SK-N-SH (cell line): ENCODE measurements around the gene AFF3.

ENCODE experiments used
- EZH2phosphoT487 ChIP-seq: fragments of 200-600 bp; sonication (generic); IDR thresholded peaks from 2 replicates; pipeline ENCODE4 v1.6.1; 2017; ENCODE audit warnings: low read depth, mixed run types, mild to moderate bottlenecking, antibody characterized with exemption, moderate library complexity, borderline replicate concordance
- FOSL2 ChIP-seq: IDR thresholded peaks from 2 replicates; pipeline ENCODE4 v1.4.0; 2012; ENCODE audit warnings: low read depth, mild to moderate bottlenecking, moderate library complexity, borderline replicate concordance
- FOXM1 ChIP-seq: IDR thresholded peaks from 2 replicates; pipeline ENCODE4 v1.4.0; 2012; ENCODE audit warnings: low read depth, mild to moderate bottlenecking
- MXI1 ChIP-seq: IDR thresholded peaks from 2 replicates; pipeline ENCODE4 v1.6.1; 2012; ENCODE audit warnings: mild to moderate bottlenecking, low read depth, low read length, improper control_type of control experiment
- POLR2AphosphoS5 ChIP-seq: IDR thresholded peaks from 2 replicates; pipeline ENCODE4 v1.6.1; 2012; ENCODE audit warnings: low read depth, low read length
- RAD21 ChIP-seq: IDR thresholded peaks from 2 replicates; pipeline ENCODE4 v1.6.1; 2012; ENCODE audit warnings: mild to moderate bottlenecking, low read length
- TAF1 ChIP-seq: IDR thresholded peaks from 2 replicates; pipeline ENCODE4 v1.6.1; 2012; ENCODE audit warnings: low read depth, mild to moderate bottlenecking, low read length, moderate library complexity, borderline replicate concordance
- TF ChIP-seq, protein P1 (sequence below): fragments of 200-600 bp; sonication (generic); IDR thresholded peaks from 2 replicates; pipeline ENCODE4 v1.6.1; 2017; ENCODE audit warnings: antibody characterized with exemption, mild to moderate bottlenecking, moderate library complexity

DNA sequence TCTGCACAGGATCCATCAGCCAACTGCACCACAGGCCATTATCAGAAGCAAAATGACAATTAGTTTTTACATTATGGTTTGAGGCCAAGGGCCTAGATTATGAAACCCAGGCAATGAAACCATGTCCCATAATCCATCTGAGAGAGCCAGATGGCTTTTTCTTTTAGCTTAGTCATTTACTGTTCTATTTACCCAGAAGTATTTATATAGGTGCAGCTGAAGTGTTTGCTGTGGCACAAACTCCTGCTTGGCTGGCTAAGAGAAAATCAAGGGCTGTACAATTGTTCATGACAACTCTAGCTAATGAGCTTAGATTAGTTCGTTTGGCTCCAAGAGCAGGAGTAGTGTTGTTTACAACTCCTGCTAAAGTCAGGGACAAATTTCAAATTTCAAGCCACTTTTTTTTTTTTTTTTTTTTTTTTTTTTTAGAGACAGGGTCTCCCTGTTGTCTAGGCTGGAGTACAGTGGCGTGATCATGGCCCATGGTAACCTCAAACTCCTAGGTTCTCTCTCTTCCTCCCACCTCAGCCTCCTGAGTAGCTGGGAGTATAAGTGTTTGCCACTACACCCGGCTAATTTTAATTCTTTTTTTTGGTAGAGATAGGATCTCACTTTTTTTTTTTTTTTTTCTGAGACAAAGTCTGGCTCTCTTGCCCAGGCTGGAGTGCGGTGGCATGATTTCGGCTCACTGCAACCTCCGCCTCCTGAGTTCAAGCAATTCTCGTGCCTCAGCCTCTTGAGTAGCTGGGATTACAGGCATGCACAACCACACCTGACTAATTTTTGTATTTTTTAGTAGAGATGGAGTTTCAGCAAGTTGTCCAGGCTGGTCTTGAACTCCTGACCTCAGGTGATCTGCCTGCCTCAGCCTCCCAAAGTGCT lies 634.2 kb downstream of the AFF3 start:
- TF ChIP-seq, protein P1, sequence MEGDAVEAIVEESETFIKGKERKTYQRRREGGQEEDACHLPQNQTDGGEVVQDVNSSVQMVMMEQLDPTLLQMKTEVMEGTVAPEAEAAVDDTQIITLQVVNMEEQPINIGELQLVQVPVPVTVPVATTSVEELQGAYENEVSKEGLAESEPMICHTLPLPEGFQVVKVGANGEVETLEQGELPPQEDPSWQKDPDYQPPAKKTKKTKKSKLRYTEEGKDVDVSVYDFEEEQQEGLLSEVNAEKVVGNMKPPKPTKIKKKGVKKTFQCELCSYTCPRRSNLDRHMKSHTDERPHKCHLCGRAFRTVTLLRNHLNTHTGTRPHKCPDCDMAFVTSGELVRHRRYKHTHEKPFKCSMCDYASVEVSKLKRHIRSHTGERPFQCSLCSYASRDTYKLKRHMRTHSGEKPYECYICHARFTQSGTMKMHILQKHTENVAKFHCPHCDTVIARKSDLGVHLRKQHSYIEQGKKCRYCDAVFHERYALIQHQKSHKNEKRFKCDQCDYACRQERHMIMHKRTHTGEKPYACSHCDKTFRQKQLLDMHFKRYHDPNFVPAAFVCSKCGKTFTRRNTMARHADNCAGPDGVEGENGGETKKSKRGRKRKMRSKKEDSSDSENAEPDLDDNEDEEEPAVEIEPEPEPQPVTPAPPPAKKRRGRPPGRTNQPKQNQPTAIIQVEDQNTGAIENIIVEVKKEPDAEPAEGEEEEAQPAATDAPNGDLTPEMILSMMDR: no peak
- no peak for TF ChIP-seq TAF1
- no peak for TF ChIP-seq EZH2phosphoT487
- TF ChIP-seq POLR2AphosphoS5: no peak
- TF ChIP-seq RAD21: no peak
- no peak for TF ChIP-seq FOXM1
- no peak for TF ChIP-seq MXI1
- no peak for TF ChIP-seq FOSL2
